Stimulated activated CD8-positive, alpha-beta memory T cell treated with anti-CD3 and anti-CD28 coated beads, Interleukin-4, amount 100 ng/mL, for 4 hours (primary cell): Measurements from ENCODE around the gene ZG16.
"Not testable (repeated sequence)": the region's sequence is repeated elsewhere in the genome, so short reads cannot be mapped to it uniquely, and the experiment has no call there.

ENCODE experiments used
- DNase-seq, 2 donors: peaks; one replicate each; pipeline ENCODE4 v3.0.0-alpha.2; 2020; ENCODE audit warnings: low read depth in 2 of 2, low spot score in 1 of 2

The ZG16 gene

GRCh38 chr16:29784901-29785500 is 6.9 kb downstream of the ZG16 start:
- DNase-seq, result peak; percentile 46 to 51

DNA sequence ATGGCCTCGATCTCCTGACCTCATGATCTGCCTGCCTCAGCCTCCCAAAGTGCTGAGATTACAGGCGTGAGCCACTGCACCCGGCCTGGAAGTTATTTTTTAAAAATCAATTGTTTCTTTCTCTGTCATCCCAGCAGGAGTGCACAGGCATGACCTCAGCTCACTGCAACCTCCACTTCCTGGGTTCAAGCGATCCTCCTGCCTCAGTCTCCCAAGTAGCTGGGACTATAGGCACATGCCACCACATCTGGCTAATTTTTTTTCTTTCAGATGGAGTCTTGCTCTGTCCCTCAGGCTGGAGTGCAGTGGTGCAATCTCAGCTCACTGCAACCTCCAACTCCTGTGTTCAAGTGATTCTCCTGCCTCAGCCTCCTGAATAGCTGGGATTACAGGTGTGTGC is 9.1 kb downstream of the ZG16 start:
- not testable (repeated sequence) for DNase-seq

- DNase-seq, result no peak
Measured at GRCh38 chr16:29789775-29790182, 11.7 kb downstream of the ZG16 start.

DNA sequence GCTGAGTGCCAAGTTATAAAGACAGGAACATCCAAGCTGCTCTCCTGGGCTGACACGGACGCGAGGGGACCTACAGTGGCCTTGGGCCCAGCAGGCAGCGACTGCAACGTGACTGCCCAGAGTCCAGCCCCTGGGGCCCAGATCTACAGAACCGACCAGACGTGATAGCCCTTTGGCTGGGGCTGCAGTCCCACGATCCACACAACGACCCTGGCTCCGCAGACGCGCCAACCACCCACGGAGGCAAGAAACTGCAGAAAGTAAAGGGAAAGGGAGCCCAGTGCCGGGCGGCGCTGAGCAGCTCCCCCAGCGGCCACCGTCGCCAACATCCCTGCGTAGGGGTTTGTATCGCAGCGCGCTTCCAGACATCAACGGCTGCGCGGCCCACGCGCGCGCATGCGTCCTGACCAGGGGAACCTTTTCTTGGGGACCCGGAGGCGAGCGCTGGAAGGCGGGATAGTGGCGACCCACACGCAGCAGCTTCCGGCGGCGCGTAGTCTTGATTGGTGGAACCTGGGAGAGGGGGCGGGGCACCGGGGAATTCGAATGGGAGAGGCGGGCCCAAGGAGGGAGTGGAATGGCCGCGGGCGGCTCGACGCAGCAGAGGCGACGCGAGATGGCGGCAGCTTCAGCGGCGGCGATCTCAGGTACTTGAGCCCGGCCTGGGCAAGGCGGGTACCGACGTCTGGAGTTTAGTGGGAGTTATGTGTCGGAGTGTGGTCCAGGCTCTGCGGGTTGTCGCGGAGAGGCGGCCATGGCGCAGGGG is 12.3 kb downstream of the ZG16 start, which contains the start of gene KIF22:
TSS of gene KIF22 (plus strand) at position 569 of the 766 bp plus-strand sequence. CDS start at position 578, 9 bp downstream.
- peak; percentile 99 to 100 for DNase-seq

DNA sequence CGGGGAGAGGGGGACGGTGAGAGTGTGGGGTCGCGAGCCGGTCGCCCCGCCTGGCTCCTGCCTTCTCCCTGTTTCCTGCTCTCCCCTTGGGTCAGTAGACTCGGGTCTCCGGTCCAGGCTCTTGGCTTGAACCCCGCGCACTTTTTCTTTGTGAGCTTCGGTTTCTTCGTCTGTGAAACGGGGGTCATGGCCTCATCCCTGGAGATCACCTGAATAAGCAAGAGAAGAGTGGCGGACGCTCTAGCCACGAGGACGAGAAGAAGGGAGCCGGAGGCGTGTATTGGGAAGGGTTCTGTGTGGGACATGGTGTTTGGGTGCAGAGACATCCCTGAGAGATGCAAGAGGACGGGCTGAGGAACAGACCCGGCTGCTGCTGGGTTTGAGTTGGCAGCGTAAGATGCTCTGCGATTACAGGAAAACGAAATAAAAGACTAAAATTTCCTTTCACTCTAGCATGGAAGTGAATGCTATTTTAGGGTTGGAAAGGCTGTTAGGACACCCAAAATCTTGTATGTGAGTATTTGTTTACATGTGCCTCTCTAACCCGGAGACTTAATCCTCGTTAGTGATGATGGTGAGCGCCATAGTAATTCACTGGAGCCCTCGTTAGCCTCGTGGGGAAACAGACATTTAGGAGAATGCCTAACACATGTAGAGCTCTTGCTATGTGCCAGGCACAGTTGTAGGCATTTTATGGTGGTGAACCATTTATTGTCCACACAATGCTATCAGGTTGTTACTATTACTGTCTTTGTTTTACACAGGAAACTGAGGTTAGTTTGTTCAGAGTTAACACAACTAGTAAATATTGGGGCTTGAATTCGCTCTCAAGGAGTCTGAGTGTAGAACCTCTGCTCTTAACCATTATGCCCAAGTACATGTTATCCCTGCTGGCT is 13.1 kb downstream of the ZG16 start:
- DNase-seq, result no peak

- DNase-seq, result no peak
Measured at GRCh38 chr16:29791845-29792807, 14.1 kb downstream of the ZG16 start.

GRCh38 chr16:29793153-29793552 is 15.1 kb downstream of the ZG16 start:
- not testable (repeated sequence) for DNase-seq

GRCh38 chr16:29794231-29794710 is 16.2 kb downstream of the ZG16 start:
- no peak for DNase-seq

DNA sequence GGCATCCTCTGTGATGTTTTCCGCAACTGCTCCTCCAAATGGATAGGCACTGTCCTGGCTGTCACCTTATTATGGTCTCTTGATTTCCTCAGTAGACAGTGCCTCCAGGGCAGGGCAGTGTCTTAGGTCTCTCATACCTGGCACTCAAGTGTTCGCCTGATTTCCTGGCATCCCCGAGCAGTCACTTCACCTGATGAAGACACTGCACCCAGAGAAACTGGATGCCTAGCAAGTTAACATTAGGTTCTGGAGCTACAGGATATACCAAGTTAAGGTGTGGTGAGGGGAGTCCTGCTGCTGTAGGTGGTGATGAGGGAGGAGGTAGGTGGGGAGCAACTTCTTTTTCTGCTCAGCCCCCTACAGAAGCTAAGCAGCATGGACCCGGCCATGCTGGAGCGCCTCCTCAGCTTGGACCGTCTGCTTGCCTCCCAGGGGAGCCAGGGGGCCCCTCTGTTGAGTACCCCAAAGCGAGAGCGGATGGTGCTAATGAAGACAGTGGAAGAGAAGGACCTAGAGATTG is 24.4 kb downstream of the ZG16 start:
- no peak for DNase-seq

DNA sequence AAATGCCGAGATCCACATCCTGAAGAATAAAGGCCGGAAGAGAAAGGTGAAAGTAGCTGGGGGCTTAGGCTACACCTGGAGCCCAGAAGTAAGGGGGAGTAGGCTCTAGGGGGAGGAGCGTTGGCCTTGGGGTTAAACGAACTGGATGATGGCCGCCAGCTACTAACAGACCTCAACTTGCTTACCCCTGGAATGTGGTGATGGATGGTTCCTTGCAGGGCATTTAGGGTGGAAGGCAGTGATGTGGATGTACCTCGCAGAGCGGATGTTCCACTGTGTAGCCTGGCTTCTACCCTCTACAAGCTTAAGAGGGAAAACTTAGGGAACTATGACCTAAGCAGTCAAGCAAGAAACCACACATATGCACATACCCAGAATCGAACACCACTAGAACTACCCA is 26.0 kb downstream of the ZG16 start:
- no peak for DNase-seq

- DNase-seq, result no peak
Measured at GRCh38 chr16:29804455-29805231, 26.6 kb downstream of the ZG16 start.

DNA sequence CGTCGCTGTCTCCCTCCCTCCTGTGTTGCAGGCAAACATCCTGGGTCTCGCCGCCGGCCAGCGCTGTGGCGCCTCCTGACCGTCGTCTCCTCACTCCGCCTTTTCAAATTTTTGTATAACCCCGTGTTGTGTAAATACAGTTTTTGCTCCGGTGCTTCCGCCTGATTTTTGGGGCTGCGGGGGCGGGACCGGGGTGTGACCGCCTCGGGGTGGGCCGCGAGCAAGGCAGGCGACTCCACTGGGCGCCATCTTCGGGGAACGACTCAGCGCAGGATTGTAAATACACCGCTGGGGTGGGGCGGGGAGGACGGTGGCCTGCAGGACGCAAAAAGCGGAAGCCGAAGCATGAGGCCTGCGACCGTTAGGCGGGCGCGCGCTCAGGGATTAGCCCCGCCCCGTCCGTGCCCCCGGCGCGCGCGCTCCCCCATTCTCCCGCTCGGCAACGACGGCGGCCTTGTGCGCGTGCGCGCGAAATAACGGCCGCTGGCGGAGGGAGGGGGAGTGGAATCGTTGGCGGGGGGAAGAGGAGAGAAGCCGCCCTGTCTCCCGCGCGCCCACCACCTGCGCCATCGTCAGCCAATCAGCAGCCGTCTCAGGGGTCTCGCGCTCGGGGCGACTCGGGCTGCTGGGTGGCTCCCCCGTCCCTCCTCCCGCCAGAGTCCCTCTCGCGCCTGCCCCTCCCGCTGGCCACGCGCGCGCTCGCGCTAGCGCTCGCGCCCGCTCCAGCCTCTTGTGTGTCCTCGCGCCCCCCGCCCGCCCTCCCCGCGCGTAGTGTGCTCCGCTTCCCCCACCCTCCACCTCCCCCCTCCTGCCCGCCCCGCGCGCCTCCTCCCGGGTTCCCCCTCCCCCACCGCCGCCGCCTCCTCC is 27.4 kb downstream of the ZG16 start:
- peak; percentile 96 for DNase-seq

GRCh38 chr16:29806099-29806579 is 28.1 kb downstream of the ZG16 start, which contains the start of gene MAZ:
Gene MAZ, plus strand, starts transcription at chr16:29806529. Its CDS starts 173 bp downstream, at chr16:29806702.
- DNase-seq, result no peak

DNA sequence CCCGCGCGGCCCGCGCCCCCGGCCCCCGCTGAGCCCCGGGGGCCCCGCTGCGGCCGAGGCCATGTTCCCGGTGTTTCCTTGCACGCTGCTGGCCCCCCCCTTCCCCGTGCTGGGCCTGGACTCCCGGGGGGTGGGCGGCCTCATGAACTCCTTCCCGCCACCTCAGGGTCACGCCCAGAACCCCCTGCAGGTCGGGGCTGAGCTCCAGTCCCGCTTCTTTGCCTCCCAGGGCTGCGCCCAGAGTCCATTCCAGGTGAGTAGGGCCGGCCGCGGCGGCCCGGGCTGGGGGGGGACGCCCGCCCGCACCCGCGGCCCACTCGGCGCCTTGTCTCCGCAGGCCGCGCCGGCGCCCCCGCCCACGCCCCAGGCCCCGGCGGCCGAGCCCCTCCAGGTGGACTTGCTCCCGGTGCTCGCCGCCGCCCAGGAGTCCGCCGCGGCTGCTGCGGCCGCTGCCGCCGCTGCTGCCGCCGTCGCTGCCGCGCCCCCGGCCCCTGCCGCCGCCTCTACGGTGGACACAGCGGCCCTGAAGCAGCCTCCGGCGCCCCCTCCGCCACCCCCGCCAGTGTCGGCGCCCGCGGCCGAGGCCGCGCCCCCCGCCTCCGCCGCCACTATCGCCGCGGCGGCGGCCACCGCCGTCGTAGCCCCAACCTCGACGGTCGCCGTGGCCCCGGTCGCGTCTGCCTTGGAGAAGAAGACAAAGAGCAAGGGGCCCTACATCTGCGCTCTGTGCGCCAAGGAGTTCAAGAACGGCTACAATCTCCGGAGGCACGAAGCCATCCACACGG is 28.8 kb downstream of the ZG16 start:
- DNase-seq, result no peak

- DNase-seq, result peak; percentile 70 to 83
Measured at GRCh38 chr16:29807426-29808218, 29.6 kb downstream of the ZG16 start.

DNA sequence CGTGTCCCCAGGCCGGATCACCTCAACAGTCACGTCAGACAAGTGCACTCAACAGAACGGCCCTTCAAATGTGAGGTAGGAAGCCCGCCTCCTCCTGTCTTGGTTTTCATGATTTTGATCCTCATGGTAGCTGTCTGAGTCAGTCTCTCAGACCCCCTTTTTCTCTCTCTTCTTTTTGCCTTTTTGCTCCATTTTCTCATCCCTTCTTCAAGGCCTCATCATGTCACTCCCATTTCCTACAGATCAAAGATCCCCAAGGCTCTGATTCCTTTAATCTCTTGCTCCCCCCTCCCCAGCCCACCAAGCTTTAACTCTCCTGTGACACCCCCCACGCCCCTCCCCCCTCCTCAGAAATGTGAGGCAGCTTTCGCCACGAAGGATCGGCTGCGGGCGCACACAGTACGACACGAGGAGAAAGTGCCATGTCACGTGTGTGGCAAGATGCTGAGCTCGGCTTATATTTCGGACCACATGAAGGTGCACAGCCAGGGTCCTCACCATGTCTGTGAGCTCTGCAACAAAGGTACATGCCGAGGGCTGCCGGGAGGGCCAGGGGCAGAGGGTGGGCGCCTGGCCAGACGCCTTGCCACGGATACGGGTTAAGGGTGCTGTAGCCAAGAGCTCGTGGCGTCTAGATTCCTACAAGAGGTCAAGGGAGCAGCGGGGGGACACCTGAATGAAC is 30.3 kb downstream of the ZG16 start:
- no peak for DNase-seq
